Keratinocyte (primary cell): ENCODE data around the gene CEACAM6. TPM values are rescaled to one million over a fixed set of nuclear protein-coding genes. Genes with fewer than 3 reads are reported as not detected.

ENCODE experiments used
- DNase-seq: peaks from one replicate; pipeline ENCODE4 v3.0.0-alpha.2; 2011; ENCODE audit warnings: low read depth, missing footprints, low spot score
- FAIRE-seq: peaks from 2 replicates; lab custom pipeline; 2011; peaks lifted over from hg19 to GRCh38; lab: Jason Lieb, UNC
- H2AFZ ChIP-seq: 2 replicates; pipeline ENCODE4 v1.6.0; 2012; ENCODE audit warnings: low read length, control low read depth, inconsistent platforms; ENCODE audit not compliant: control insufficient read depth
- H3K27ac ChIP-seq: 2 replicates; pipeline ENCODE4 v1.5.1; 2011; ENCODE audit warnings: low read length; ENCODE audit not compliant: control insufficient read depth, insufficient read depth
- H3K27me3 ChIP-seq: 3 replicates; pipeline ENCODE4 v1.6.0; 2011; ENCODE audit warnings: low read length; ENCODE audit not compliant: control insufficient read depth, insufficient read depth; ENCODE audit errors: extremely low read depth
- H3K36me3 ChIP-seq, 2 experiments: 2 replicates in 1 of 2; 3 replicates in 1 of 2; pipeline ENCODE4 v1.5.1; 2011; ENCODE audit warnings: low read length in 2 of 2, mild to moderate bottlenecking in 1 of 2; ENCODE audit not compliant: control insufficient read depth in 2 of 2, insufficient read depth in 2 of 2; ENCODE audit errors: extremely low read depth in 1 of 2
- H3K4me1 ChIP-seq: 3 replicates; pipeline ENCODE4 v1.5.1; 2011; ENCODE audit warnings: low read length; ENCODE audit not compliant: control insufficient read depth, insufficient read depth; ENCODE audit errors: extremely low read depth
- H3K4me2 ChIP-seq: 3 replicates; pipeline ENCODE4 v1.6.0; 2011; ENCODE audit warnings: low read depth, low read length; ENCODE audit not compliant: control insufficient read depth, insufficient read depth; ENCODE audit errors: extremely low read depth
- H3K4me3 ChIP-seq, 3 experiments: fragments of 200-600 bp in 1 of 3; sonication (generic) in 1 of 3; 2 replicates in 2 of 3; 3 replicates in 1 of 3; pipeline ENCODE4 v1.5.1; 2011 to 2016; ENCODE audit warnings: low read length in 3 of 3, mild to moderate bottlenecking in 3 of 3, control low read depth in 2 of 3, inconsistent platforms in 1 of 3, low read depth in 1 of 3, mixed read lengths in 1 of 3, mixed run types in 1 of 3, moderate library complexity in 1 of 3; ENCODE audit not compliant: control insufficient read depth in 2 of 3, insufficient read depth in 2 of 3; ENCODE audit errors: extremely low read depth in 1 of 3
- H3K79me2 ChIP-seq: 2 replicates; pipeline ENCODE4 v1.6.0; 2012; ENCODE audit warnings: low read length; ENCODE audit not compliant: control insufficient read depth, insufficient read depth
- H3K9ac ChIP-seq: 3 replicates; pipeline ENCODE4 v1.6.0; 2011; ENCODE audit warnings: low read length; ENCODE audit not compliant: control insufficient read depth, insufficient read depth; ENCODE audit errors: extremely low read depth
- H3K9me1 ChIP-seq: 3 replicates; pipeline ENCODE4 v1.6.0; 2011; ENCODE audit warnings: low read length; ENCODE audit not compliant: control insufficient read depth, insufficient read depth; ENCODE audit errors: extremely low read depth
- H3K9me3 ChIP-seq: 2 replicates; pipeline ENCODE4 v1.5.1; 2012; ENCODE audit warnings: low read depth, low read length; ENCODE audit not compliant: control insufficient read depth
- H4K20me1 ChIP-seq: 3 replicates; pipeline ENCODE4 v1.6.0; 2011; ENCODE audit warnings: low read length; ENCODE audit not compliant: control insufficient read depth, insufficient read depth; ENCODE audit errors: extremely low read depth
- EZH2 ChIP-seq: IDR thresholded peaks from one replicate; pipeline ENCODE4 v1.6.1; 2012; ENCODE audit warnings: inconsistent platforms, mild to moderate bottlenecking, low read length, moderate library complexity
- dilution Hi-C: fragments of 300-500 bp; cut with MboI; formaldehyde crosslinking; loops from one replicate; pipeline ENCODE4 v1.7.0; 2020; ENCODE audit warnings: low sequenced_read_pairs; ENCODE audit not compliant: extremely low pct_ligation_motif_present
- polyA plus RNA-seq, 5 experiments: library from polyadenylated mRNA; depleted of rRNA in 3 of 5; stranded (reverse) in 3 of 5; stranded (forward) in 1 of 5; unstranded in 1 of 5; fragments of >200 nt; gene quantifications; 1 replicate in 1 of 5; 2 replicates in 3 of 5; 3 replicates in 1 of 5; pipeline versions ENCODE4 v1.2.1 to v1.2.3, GENCODE V29; 2011 to 2012; ENCODE audit warnings: missing spikeins in 2 of 5, low read depth in 1 of 5, low replicate concordance in 1 of 5
- TF ChIP-seq, protein P1 (sequence below), 3 experiments: IDR thresholded peaks in 1 of 3; conservative IDR thresholded peaks in 1 of 3; optimal IDR thresholded peaks in 1 of 3; 2 replicates in 2 of 3; 3 replicates in 1 of 3; pipeline versions ENCODE3 to v1.5.1; 2011; ENCODE audit warnings: low read length in 3 of 3, mild to moderate bottlenecking in 3 of 3, moderate library complexity in 2 of 3, control low read depth in 1 of 3, inconsistent platforms in 1 of 3; ENCODE audit not compliant: insufficient read depth in 2 of 3; ENCODE audit errors: extremely low read depth in 1 of 3

CEACAM6 gene
- polyA plus RNA-seq, 1 donor (not counting 4 experiments of a cell fraction or from before 2014, with no cell fraction given) = 1.00 TPM

DNA sequence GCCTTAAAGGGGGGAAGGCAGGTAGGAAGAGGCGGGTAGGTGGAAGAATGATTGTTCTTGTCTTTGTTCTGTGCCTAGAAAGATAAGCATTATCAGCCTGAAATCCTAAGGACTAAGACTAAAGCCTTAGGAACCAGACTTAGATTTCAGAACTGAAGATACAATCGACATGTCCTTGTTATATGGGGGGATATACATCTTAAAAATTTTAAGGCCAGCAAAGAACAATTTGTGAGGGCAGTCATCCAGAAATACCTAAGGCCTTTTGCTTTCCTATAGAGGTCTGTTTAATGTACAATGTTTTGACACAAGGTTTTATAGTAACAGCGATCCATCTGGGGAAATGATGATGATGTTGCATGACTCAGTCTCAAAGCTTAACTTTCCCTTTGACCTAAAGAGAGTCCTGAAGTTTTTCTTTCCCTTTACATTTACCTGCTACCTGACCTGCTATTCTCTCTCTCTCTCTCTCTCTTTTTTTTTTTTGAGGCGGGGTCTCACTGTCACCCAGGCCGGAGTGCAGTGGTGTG, 20.2 kb upstream of the CEACAM6 start:
- Histone ChIP-seq H3K4me3 (no peak overlapping the region), H4K20me1 (no peaks in the 10 kb centered on the region), H3K4me2 (no peak overlapping the region), H3K27me3 (no peaks in the 10 kb centered on the region), H3K36me3 (no peaks in the 10 kb centered on the region), H3K4me1 (no peaks in the 10 kb centered on the region), H3K9me1 (no peaks in the 10 kb centered on the region), H2AFZ (no peak overlapping the region), H3K79me2 (no peaks in the 10 kb centered on the region), H3K9me3 (no peaks in the 10 kb centered on the region), H3K27ac (no peak overlapping the region), H3K9ac (no peak overlapping the region)
- no peak for FAIRE-seq
- dilution Hi-C loops = no loop called here
- DNase-seq = no peak
- TF ChIP-seq, protein P1, sequence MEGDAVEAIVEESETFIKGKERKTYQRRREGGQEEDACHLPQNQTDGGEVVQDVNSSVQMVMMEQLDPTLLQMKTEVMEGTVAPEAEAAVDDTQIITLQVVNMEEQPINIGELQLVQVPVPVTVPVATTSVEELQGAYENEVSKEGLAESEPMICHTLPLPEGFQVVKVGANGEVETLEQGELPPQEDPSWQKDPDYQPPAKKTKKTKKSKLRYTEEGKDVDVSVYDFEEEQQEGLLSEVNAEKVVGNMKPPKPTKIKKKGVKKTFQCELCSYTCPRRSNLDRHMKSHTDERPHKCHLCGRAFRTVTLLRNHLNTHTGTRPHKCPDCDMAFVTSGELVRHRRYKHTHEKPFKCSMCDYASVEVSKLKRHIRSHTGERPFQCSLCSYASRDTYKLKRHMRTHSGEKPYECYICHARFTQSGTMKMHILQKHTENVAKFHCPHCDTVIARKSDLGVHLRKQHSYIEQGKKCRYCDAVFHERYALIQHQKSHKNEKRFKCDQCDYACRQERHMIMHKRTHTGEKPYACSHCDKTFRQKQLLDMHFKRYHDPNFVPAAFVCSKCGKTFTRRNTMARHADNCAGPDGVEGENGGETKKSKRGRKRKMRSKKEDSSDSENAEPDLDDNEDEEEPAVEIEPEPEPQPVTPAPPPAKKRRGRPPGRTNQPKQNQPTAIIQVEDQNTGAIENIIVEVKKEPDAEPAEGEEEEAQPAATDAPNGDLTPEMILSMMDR (optimal IDR thresholded peaks at IDR 0.05 in 1 of 3, IDR thresholded peaks at IDR 0.05 in 1 of 3, conservative IDR thresholded peaks at IDR 0.05 in 1 of 3; ENCODE audit: extremely low read depth in 1 of 3, insufficient read depth in 2 of 3, low read length in 3 of 3) = no peak
- TF ChIP-seq EZH2 = no peak

DNA sequence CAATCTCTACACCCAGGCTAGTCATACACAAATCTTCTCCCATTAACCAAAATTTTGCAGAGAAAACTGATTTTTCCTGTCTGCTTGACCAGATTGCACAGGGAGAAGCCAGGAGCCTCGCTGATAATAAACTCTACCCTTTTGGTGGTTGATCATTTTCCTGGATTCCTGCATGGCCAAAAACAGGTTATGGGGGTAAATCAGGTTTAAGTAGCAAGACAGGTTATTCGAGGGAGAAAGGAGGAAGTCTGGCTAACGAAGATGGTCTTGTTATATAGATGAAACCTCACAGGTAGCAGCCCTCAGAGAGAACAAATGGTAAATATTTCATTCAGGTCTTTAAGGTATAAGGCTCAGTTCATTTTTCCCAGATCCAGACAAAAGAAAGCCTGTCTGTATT, 16.0 kb upstream of the CEACAM6 start:
- DNase-seq (no peak), FAIRE-seq (no peak)
- H3K27me3 ChIP-seq = no peaks in the 10 kb centered on the region
- no peak overlapping the region for H3K4me2 ChIP-seq
- TF ChIP-seq EZH2 = no peak
- TF ChIP-seq, protein P1 (optimal IDR thresholded peaks at IDR 0.05 in 1 of 3, IDR thresholded peaks at IDR 0.05 in 1 of 3, conservative IDR thresholded peaks at IDR 0.05 in 1 of 3; ENCODE audit: extremely low read depth in 1 of 3, insufficient read depth in 2 of 3, low read length in 3 of 3) = no peak
- no peaks in the 10 kb centered on the region for H3K4me1 ChIP-seq
- H2AFZ ChIP-seq = no peak overlapping the region
- no peak overlapping the region for H3K9ac ChIP-seq
- H3K4me3 ChIP-seq = no peak overlapping the region
- H3K9me3 ChIP-seq = no peaks in the 10 kb centered on the region
- H3K36me3 ChIP-seq = no peaks in the 10 kb centered on the region
- no peak overlapping the region for H3K27ac ChIP-seq
- no peaks in the 10 kb centered on the region for H3K79me2 ChIP-seq
- dilution Hi-C loops = no loop called here
- no peaks in the 10 kb centered on the region for H3K9me1 ChIP-seq
- no peaks in the 10 kb centered on the region for H4K20me1 ChIP-seq
